Ishikawa (cell line): ENCODE measurements around the gene PKIG.

ENCODE experiments used
- CEBPB ChIP-seq: IDR thresholded peaks from 2 replicates; pipeline ENCODE4 v1.6.1; 2012
- CREB1 ChIP-seq: IDR thresholded peaks from 2 replicates; pipeline ENCODE4 v1.6.1; 2012; ENCODE audit warnings: low read depth
- EGR1 ChIP-seq: IDR thresholded peaks from 2 replicates; pipeline ENCODE4 v1.6.1; 2012
- EP300 ChIP-seq: IDR thresholded peaks from 2 replicates; pipeline ENCODE4 v1.6.1; 2012; ENCODE audit warnings: borderline replicate concordance
- FOXM1 ChIP-seq: IDR thresholded peaks from 2 replicates; pipeline ENCODE4 v1.6.1; 2012; ENCODE audit warnings: low read depth, borderline replicate concordance
- TAF1 ChIP-seq: IDR thresholded peaks from 2 replicates; pipeline ENCODE4 v1.6.1; 2012; ENCODE audit warnings: low read depth, mild to moderate bottlenecking
- YY1 ChIP-seq: IDR thresholded peaks from 2 replicates; pipeline ENCODE4 v1.6.1; 2012; ENCODE audit warnings: low read depth

DNA sequence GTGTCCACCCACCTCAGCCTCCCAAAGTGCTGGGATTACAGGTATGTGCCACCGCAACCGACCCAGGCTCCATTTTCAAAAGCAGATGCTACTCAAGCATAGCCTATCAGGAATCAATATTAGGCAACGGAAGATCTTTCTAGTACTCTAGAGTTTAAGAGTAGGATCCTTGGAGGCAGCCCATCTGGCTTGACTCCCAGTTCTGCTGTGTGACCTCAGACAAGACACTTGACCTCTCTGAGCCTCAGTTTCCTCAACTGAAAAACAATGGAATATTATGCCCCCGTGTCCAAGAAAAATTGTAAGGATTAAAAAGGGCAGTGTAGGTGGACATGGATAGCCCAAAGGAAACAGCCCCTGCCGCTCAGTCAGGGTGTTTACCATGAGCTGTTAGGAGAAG is 54.7 kb downstream of the PKIG start:
- TF ChIP-seq CREB1 (no peak), TAF1 (no peak), YY1 (no peak), FOXM1 (no peak), CEBPB (no peak), EP300 (no peak), EGR1 (no peak)
